H1 (cell line): Measurements from ENCODE around the gene FAM222B. TPM values are rescaled to one million over a fixed set of nuclear protein-coding genes. Genes with fewer than 3 reads are reported as not detected.

Experiments used
- CTCF ChIA-PET: fragments of 300-600 bp; sonication (Branson Sonifier 250); formaldehyde crosslinking; loops from one replicate; lab custom pipeline; 2021; ENCODE audit not compliant: partially characterized antibody; lab: Charles Lee
- POLR2A ChIA-PET: fragments of 300-600 bp; sonication (Branson Sonifier 250); formaldehyde crosslinking; loops from one replicate; lab custom pipeline; 2021; ENCODE audit warnings: inconsistent platforms; ENCODE audit not compliant: partially characterized antibody; lab: Charles Lee
- DNase-seq, 2 experiments: peaks; one replicate each; pipeline versions ENCODE4 v3.0.0 to v3.0.0-alpha.2; 2010 to 2022; ENCODE audit warnings: low spot score in 2 of 2, low read depth in 1 of 2, mixed read lengths in 1 of 2
- FAIRE-seq: peaks from 2 replicates; lab custom pipeline; 2011; peaks lifted over from hg19 to GRCh38; lab: Jason Lieb, UNC
- H2AFZ ChIP-seq: 2 replicates; pipeline ENCODE4 v1.8.1; 2012; ENCODE audit warnings: low read length, inconsistent platforms
- H2AK5ac ChIP-seq: 2 replicates; pipeline ENCODE4 v1.6.1; 2013; ENCODE audit warnings: low read depth, low read length
- H2BK120ac ChIP-seq: replicated peaks from 2 replicates; pipeline ENCODE3; 2013; ENCODE audit warnings: low read depth, low read length, inconsistent platforms
- H2BK12ac ChIP-seq: 2 replicates; pipeline ENCODE4 v1.6.1; 2013; ENCODE audit warnings: low read depth, low read length
- H2BK15ac ChIP-seq: 2 replicates; pipeline ENCODE4 v1.6.1; 2013; ENCODE audit warnings: low read length
- H2BK20ac ChIP-seq: 2 replicates; pipeline ENCODE4 v1.6.1; 2013; ENCODE audit warnings: low read length
- H2BK5ac ChIP-seq: 2 replicates; pipeline ENCODE4 v1.6.1; 2013; ENCODE audit warnings: low read depth, low read length
- H3K14ac ChIP-seq: 2 replicates; pipeline ENCODE4 v1.6.1; 2013; ENCODE audit warnings: inconsistent platforms; ENCODE audit not compliant: insufficient read length
- H3K18ac ChIP-seq: 2 replicates; pipeline ENCODE4 v1.6.1; 2013; ENCODE audit warnings: low read length; ENCODE audit errors: extremely low read depth
- H3K23ac ChIP-seq: 2 replicates; pipeline ENCODE4 v1.6.1; 2013; ENCODE audit warnings: inconsistent platforms; ENCODE audit not compliant: insufficient read length
- H3K23me2 ChIP-seq: 2 replicates; pipeline ENCODE4 v1.6.1; 2013; ENCODE audit warnings: low read depth, low read length
- H3K27ac ChIP-seq: 2 replicates; pipeline ENCODE4 v1.6.1; 2011; ENCODE audit warnings: low read depth, low read length, inconsistent platforms
- H3K27me3 ChIP-seq, 4 experiments: replicated peaks in 1 of 4; 1 replicate in 1 of 4; 2 replicates in 3 of 4; pipeline versions ENCODE4 v1.6.1 to v1.8.1; 2011 to 2013; ENCODE audit warnings: low read length in 3 of 4, mild to moderate bottlenecking in 3 of 4, inconsistent platforms in 2 of 4, mixed read lengths in 2 of 4, moderate library complexity in 1 of 4; ENCODE audit not compliant: control insufficient read depth in 3 of 4, insufficient read depth in 3 of 4; ENCODE audit errors: extremely low read depth in 1 of 4
- H3K36me3 ChIP-seq, 4 experiments: 2 replicates each; pipeline versions ENCODE4 v1.6.1 to v1.8.1; 2011 to 2013; ENCODE audit warnings: mild to moderate bottlenecking in 4 of 4, low read length in 3 of 4, moderate library complexity in 2 of 4, control low read depth in 1 of 4, inconsistent platforms in 1 of 4; ENCODE audit not compliant: insufficient read depth in 4 of 4, control insufficient read depth in 2 of 4
- H3K4ac ChIP-seq: replicated peaks from 2 replicates; pipeline ENCODE3; 2013; ENCODE audit warnings: low read length, low read depth, mixed read lengths, inconsistent platforms; ENCODE audit not compliant: insufficient read length
- H3K4me1 ChIP-seq, 4 experiments: replicated peaks in 1 of 4; 1 replicate in 1 of 4; 2 replicates in 3 of 4; pipeline versions ENCODE4 v1.6.1 to v1.8.1; 2011 to 2013; ENCODE audit warnings: low read length in 3 of 4, inconsistent platforms in 2 of 4, mixed read lengths in 1 of 4; ENCODE audit not compliant: insufficient read depth in 4 of 4, control insufficient read depth in 3 of 4
- H3K4me2 ChIP-seq, 2 experiments: 2 replicates each; pipeline versions ENCODE4 v1.6.1 to v1.8.1; 2011 to 2013; ENCODE audit warnings: low read depth in 2 of 2, low read length in 2 of 2, control low read depth in 1 of 2, inconsistent platforms in 1 of 2, mild to moderate bottlenecking in 1 of 2; ENCODE audit not compliant: insufficient read depth in 1 of 2
- H3K4me3 ChIP-seq, 4 experiments: fragments of 200-600, 300-600 bp in 1 of 4; sonication (generic), shearing (Covaris generic), sonication (Bioruptor Twin) in 1 of 4; 2 replicates each; pipeline versions ENCODE4 v1.5.1 to v1.8.1; 2011 to 2016; ENCODE audit warnings: low read length in 4 of 4, low read depth in 3 of 4, control low read depth in 2 of 4, inconsistent platforms in 2 of 4, mild to moderate bottlenecking in 2 of 4, mixed read lengths in 1 of 4, moderate library complexity in 1 of 4; ENCODE audit not compliant: insufficient read depth in 2 of 4; ENCODE audit errors: extremely low read depth in 1 of 4
- H3K56ac ChIP-seq: replicated peaks from 2 replicates; pipeline ENCODE3; 2013; ENCODE audit warnings: low read depth, mild to moderate bottlenecking, mixed read lengths, low read length, inconsistent platforms; ENCODE audit not compliant: insufficient read length
- H3K79me1 ChIP-seq: 2 replicates; pipeline ENCODE4 v1.6.1; 2013; ENCODE audit warnings: low read depth, low read length, control low read depth
- H3K79me2 ChIP-seq, 2 experiments: 2 replicates each; pipeline versions ENCODE4 v1.6.1 to v1.8.1; 2012 to 2013; ENCODE audit warnings: low read length in 2 of 2, mild to moderate bottlenecking in 2 of 2, inconsistent platforms in 1 of 2; ENCODE audit not compliant: insufficient read depth in 2 of 2, control insufficient read depth in 1 of 2
- H3K9ac ChIP-seq, 4 experiments: replicated peaks in 1 of 4; 1 replicate in 1 of 4; 2 replicates in 3 of 4; pipeline versions ENCODE4 v1.6.1 to v1.8.1; 2011 to 2013; ENCODE audit warnings: low read depth in 3 of 4, low read length in 3 of 4, control low read depth in 2 of 4, mild to moderate bottlenecking in 2 of 4, moderate library complexity in 2 of 4, inconsistent platforms in 1 of 4; ENCODE audit errors: extremely low read depth in 1 of 4
- H3K9me3 ChIP-seq, 2 experiments: 2 replicates each; pipeline versions ENCODE4 v1.6.1 to v1.8.1; 2012 to 2013; ENCODE audit warnings: mild to moderate bottlenecking in 2 of 2, moderate library complexity in 2 of 2, control low read depth in 1 of 2, inconsistent platforms in 1 of 2, low read depth in 1 of 2, low read length in 1 of 2, mixed read lengths in 1 of 2; ENCODE audit not compliant: insufficient read depth in 2 of 2
- H4K20me1 ChIP-seq, 2 experiments: replicated peaks in 1 of 2; 2 replicates each; pipeline versions ENCODE3 to v1.8.1; 2011 to 2013; ENCODE audit warnings: inconsistent platforms in 2 of 2, low read length in 2 of 2, mild to moderate bottlenecking in 1 of 2; ENCODE audit not compliant: insufficient read depth in 2 of 2, control insufficient read depth in 1 of 2
- H4K5ac ChIP-seq: 2 replicates; pipeline ENCODE4 v1.6.1; 2013; ENCODE audit warnings: low read length, low read depth, mixed read lengths, inconsistent platforms; ENCODE audit not compliant: insufficient read length
- H4K8ac ChIP-seq: 2 replicates; pipeline ENCODE4 v1.8.0; 2013; ENCODE audit warnings: mild to moderate bottlenecking, moderate library complexity, low read length, inconsistent platforms; ENCODE audit not compliant: insufficient read depth; ENCODE audit errors: extremely low read depth
- H4K91ac ChIP-seq: replicated peaks from 2 replicates; pipeline ENCODE3; 2013; ENCODE audit warnings: low read length, mixed read lengths, inconsistent platforms; ENCODE audit not compliant: insufficient read length
- POU5F1 ChIP-seq: IDR thresholded peaks from 2 replicates; pipeline ENCODE4 v1.6.1; 2011; ENCODE audit warnings: low read depth, mild to moderate bottlenecking, low read length, moderate library complexity
- RBBP5 ChIP-seq: IDR thresholded peaks from 2 replicates; pipeline ENCODE4 v1.7.1; 2012; ENCODE audit warnings: low read depth, mild to moderate bottlenecking, inconsistent platforms, low read length, moderate library complexity, borderline replicate concordance
- TCF12 ChIP-seq: IDR thresholded peaks from 2 replicates; pipeline ENCODE4 v1.6.1; 2011; ENCODE audit warnings: low read depth, mild to moderate bottlenecking, low read length
- WGBS, 2 experiments: shearing (Covaris generic) in 1 of 2; methylation state at CpG; one replicate each; pipeline versions ENCODE4 v1.1.6 to v1.1.7; 2013 to 2015; ENCODE audit warnings: low lambda C conversion rate in 2 of 2, mixed read lengths in 2 of 2, inconsistent platforms in 1 of 2, low coverage in 1 of 2, missing lambda C conversion rate in 1 of 2; ENCODE audit not compliant: insufficient replicate concordance in 2 of 2, insufficient coverage in 1 of 2, insufficient read length in 1 of 2; ENCODE audit errors: extremely low coverage in 1 of 2, missing lambda C conversion rate in 1 of 2; 5-methylcytosine and 5-hydroxymethylcytosine counted together
- polyA plus RNA-seq, 7 experiments: library from polyadenylated mRNA; depleted of rRNA in 3 of 7; stranded (reverse) in 5 of 7; unstranded in 2 of 7; fragments of >200 nt in 5 of 7; fragments of 200-250 nt in 2 of 7; gene quantifications; 1 replicate in 5 of 7; 2 replicates in 1 of 7; 4 replicates in 1 of 7; pipeline versions ENCODE4 v1.2.1 to v1.2.3, GENCODE V29; 2011 to 2013; ENCODE audit warnings: missing spikeins in 2 of 7, mixed read lengths in 2 of 7
- total RNA-seq: library from RNA; stranded (reverse); fragmentation: NEBNext Ultra II Directional; extraction: Animal tissue kit (Norgen Biotek cat#: 25700); gene quantifications from 2 replicates; pipeline ENCODE4 v1.2.1, GENCODE V29; 2021

Gene FAM222B
- total and polyA plus RNA-seq, 2 of the 8 experiments (the other 6 are each of a cell fraction or from before 2014, with no cell fraction given): 42.1 to 81.7 TPM

GRCh38 chr17:28720247-28720996 lies 122.2 kb downstream of the FAM222B start:
- Histone ChIP-seq H2AK5ac (peak overlapping the region; percentile 97), H3K14ac (no peak overlapping the region), H2BK120ac (peak overlapping the region; percentile 14), H4K8ac (peak overlapping the region; percentile 98; the same call in 1 of the 2 replicates), H2BK20ac (no peak overlapping the region), H3K27me3 (no peaks in the 10 kb centered on the region), H3K23ac (no peak overlapping the region), H3K9me3 (no peaks in the 10 kb centered on the region), H2BK5ac (peak overlapping the region; percentile 99), H3K23me2 (peaks cover 23% of the 10 kb centered on the region), H3K9ac (peak overlapping the region; percentile 95 to 98 (median 97)), H2AFZ (no peak overlapping the region), H3K4me3 (peak overlapping the region; percentile 95 to 100 (median 98)), H3K36me3 (peaks cover 21 to 52% (median 37%) of the 10 kb centered on the region in 4 experiments), H4K20me1 (peaks cover 6 to 24% of the 10 kb centered on the region in 2 experiments), H2BK15ac (no peak overlapping the region), H3K4ac (peak overlapping the region; percentile 100), H3K4me1 (peaks cover 3 to 15% (median 6%) of the 10 kb centered on the region in 4 experiments), H3K79me2 (peaks cover 7 to 55% of the 10 kb centered on the region in 2 experiments), H4K5ac (peak overlapping the region; percentile 82), H4K91ac (peak overlapping the region; percentile 88), H3K18ac (peak overlapping the region; percentile 97), H3K27ac (peak overlapping the region; percentile 96), H3K4me2 (peak overlapping the region; percentile 87 to 99), H3K79me1 (peaks cover 10% of the 10 kb centered on the region; the same call in 1 of the 2 replicates), H3K56ac (peak overlapping the region; percentile 79), H2BK12ac (peak overlapping the region; percentile 55; the same call in 1 of the 2 replicates)
- ChIA-PET CTCF (interaction anchor here (0.8 to 16.9 kb wide), 8 partner anchors 7 to 233 kb away, joined by 3 to 316 read pairs (median 4); partner anchors contain the start of gene PROCA1), POLR2A (interaction anchor here (0.6 to 17.6 kb wide), 40 partner anchors 8 to 398 kb away, joined by 3 to 813 read pairs (median 6); partner anchors contain the start of genes BLTP2, DHRS13, ERAL1 and FLOT2)
- no peak for FAIRE-seq
- no peak for DNase-seq
- 3% methylated on average over 24 of the region's 30 CpGs; no CpG with 5 or more reads in 1 of the 2 experiments for WGBS, 2 experiments
- no peak for TF ChIP-seq RBBP5
- TF ChIP-seq POU5F1: no peak
- TF ChIP-seq TCF12: no peak
